Duodenal mucosa (tissue), 2 donors: ENCODE measurements around the gene PLCB4.

Source experiments
- H3K27ac ChIP-seq: one replicate; pipeline ENCODE4 v1.7.0; 2013; ENCODE audit warnings: low read depth, low read length
- H3K27me3 ChIP-seq, 2 donors: one replicate each; pipeline ENCODE4 v1.7.0; 2013; ENCODE audit warnings: low read length in 2 of 2, control low read depth in 1 of 2; ENCODE audit not compliant: insufficient read depth in 2 of 2, control insufficient read depth in 1 of 2
- H3K36me3 ChIP-seq, 2 donors: one replicate each; pipeline ENCODE4 v1.7.0; 2013; ENCODE audit warnings: low read length in 2 of 2, control low read depth in 1 of 2; ENCODE audit not compliant: insufficient read depth in 2 of 2, control insufficient read depth in 1 of 2
- H3K4me1 ChIP-seq, 2 donors: one replicate each; pipeline ENCODE4 v1.7.0; 2013; ENCODE audit warnings: low read length in 2 of 2, control low read depth in 1 of 2; ENCODE audit not compliant: insufficient read depth in 2 of 2, control insufficient read depth in 1 of 2
- H3K4me3 ChIP-seq, 2 donors: one replicate each; pipeline ENCODE4 v1.7.0; 2013; ENCODE audit warnings: low read length in 2 of 2, low read depth in 1 of 2
- H3K9ac ChIP-seq, 2 donors: one replicate each; pipeline ENCODE4 v1.7.0; 2013; ENCODE audit warnings: low read length in 2 of 2, low read depth in 1 of 2
- H3K9me3 ChIP-seq, 2 donors: one replicate each; pipeline ENCODE4 v1.7.0; 2013; ENCODE audit warnings: low read length in 2 of 2, control low read depth in 1 of 2; ENCODE audit not compliant: control insufficient read depth in 1 of 2

Gene PLCB4

GRCh38 chr20:9507544-9508239 lies 438.8 kb downstream of the PLCB4 start:
- Histone ChIP-seq H3K27ac (no peak overlapping the region), H3K4me3 (no peak overlapping the region), H3K36me3 (no peaks in the 10 kb centered on the region), H3K9me3 (no peaks in the 10 kb centered on the region), H3K9ac (no peak overlapping the region), H3K27me3 (peaks cover 35 to 43% of the 10 kb centered on the region in 2 donors), H3K4me1 (no peaks in the 10 kb centered on the region)

DNA sequence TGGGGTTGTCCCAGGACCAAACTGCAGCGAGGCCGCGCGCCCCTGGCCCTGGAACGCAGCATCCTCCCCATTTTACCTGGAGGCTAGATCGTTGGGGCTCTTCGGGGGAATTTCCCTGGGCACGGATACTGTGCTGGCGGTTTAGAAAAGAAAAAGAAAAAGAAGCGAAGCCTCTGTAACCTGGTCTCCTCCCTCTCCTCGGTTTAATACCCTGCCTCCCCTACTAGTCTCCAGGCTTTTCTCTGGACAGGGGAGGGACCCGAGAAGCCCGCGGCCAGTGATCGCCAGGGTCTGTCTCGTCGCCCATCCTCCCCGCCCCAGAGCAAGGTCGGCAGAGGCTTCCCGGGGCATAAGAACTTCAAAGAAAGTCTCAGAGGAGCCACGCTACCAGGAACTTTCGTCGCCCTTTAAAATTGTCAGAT lies 439.4 kb downstream of the PLCB4 start:
- H3K4me3 ChIP-seq, result no peak overlapping the region
- H3K27ac ChIP-seq, result no peak overlapping the region

GRCh38 chr20:9508696-9509178 lies 439.9 kb downstream of the PLCB4 start:
- Histone ChIP-seq H3K4me3 (no peak overlapping the region), H3K9ac (no peak overlapping the region), H3K27me3 (peaks cover 35 to 43% of the 10 kb centered on the region in 2 donors), H3K36me3 (no peaks in the 10 kb centered on the region), H3K27ac (no peak overlapping the region), H3K9me3 (no peaks in the 10 kb centered on the region), H3K4me1 (no peaks in the 10 kb centered on the region)

More for the DNA sequence above, 439.4 kb downstream of the PLCB4 start:
- H3K4me1 ChIP-seq, result no peaks in the 10 kb centered on the region
- no peaks in the 10 kb centered on the region for H3K9me3 ChIP-seq
- peaks cover 35 to 43% of the 10 kb centered on the region in 2 donors for H3K27me3 ChIP-seq
- no peaks in the 10 kb centered on the region for H3K36me3 ChIP-seq
- no peak overlapping the region for H3K9ac ChIP-seq

DNA sequence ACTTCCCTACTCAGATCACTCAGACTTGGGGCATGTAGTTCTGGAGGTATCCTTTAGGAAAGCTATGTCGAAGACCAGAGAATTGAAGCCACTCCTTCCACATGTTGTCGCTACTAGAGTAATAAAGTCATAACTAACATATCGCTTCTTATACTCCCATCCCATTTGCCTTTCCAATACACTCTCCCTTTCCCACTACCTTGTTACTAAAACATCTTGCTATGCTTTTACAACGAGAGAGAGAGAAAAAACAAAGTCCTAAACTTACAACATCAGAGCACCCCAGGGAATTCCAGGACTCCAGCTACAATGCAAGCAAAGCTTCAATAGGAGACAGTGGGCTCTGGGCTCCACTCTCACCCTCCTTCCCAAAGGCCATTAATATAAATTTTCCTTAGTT lies 440.4 kb downstream of the PLCB4 start:
- Histone ChIP-seq H3K9ac (no peak overlapping the region), H3K4me1 (no peaks in the 10 kb centered on the region), H3K27me3 (peaks cover 35 to 48% of the 10 kb centered on the region in 2 donors), H3K36me3 (no peaks in the 10 kb centered on the region), H3K27ac (no peak overlapping the region), H3K9me3 (no peaks in the 10 kb centered on the region), H3K4me3 (no peak overlapping the region)

- Histone ChIP-seq H3K9ac (no peak overlapping the region), H3K27ac (no peak overlapping the region), H3K9me3 (no peaks in the 10 kb centered on the region), H3K4me1 (no peaks in the 10 kb centered on the region), H3K27me3 (peaks cover 36 to 50% of the 10 kb centered on the region in 2 donors), H3K36me3 (no peaks in the 10 kb centered on the region), H3K4me3 (no peak overlapping the region)
These were observed 442.0 kb downstream of the PLCB4 start for GRCh38 chr20:9510911-9511310.

- no peaks in the 10 kb centered on the region for H3K4me1 ChIP-seq
- no peak overlapping the region for H3K4me3 ChIP-seq
- peaks cover 21 to 32% of the 10 kb centered on the region in 2 donors for H3K27me3 ChIP-seq
- no peaks in the 10 kb centered on the region for H3K36me3 ChIP-seq
- H3K9ac ChIP-seq, result no peak overlapping the region
- H3K9me3 ChIP-seq, result no peaks in the 10 kb centered on the region
- no peak overlapping the region for H3K27ac ChIP-seq
These were observed 445.2 kb downstream of the PLCB4 start for GRCh38 chr20:9514072-9514460.

- H3K4me3 ChIP-seq, result peak within 1 kb of the TSS; percentile 21 to 22
- peaks cover 17 to 27% of the 10 kb centered on the region in 2 donors for H3K27me3 ChIP-seq
- H3K9ac ChIP-seq, result no peak within 1 kb of the TSS
- no peak within 1 kb of the TSS for H3K27ac ChIP-seq
- no peaks in the 10 kb centered on the region for H3K4me1 ChIP-seq
- H3K9me3 ChIP-seq, result no peaks in the 10 kb centered on the region
- no peaks in the 10 kb centered on the region for H3K36me3 ChIP-seq
These were observed 445.8 kb downstream of the PLCB4 start, which contains the start of gene LAMP5 for GRCh38 chr20:9514461-9515213. TSS of gene LAMP5 (plus strand) at chr20:9514590. CDS start at chr20:9514853, 263 bp downstream.

GRCh38 chr20:9515214-9515585 lies 446.3 kb downstream of the PLCB4 start:
- peaks cover 17 to 27% of the 10 kb centered on the region in 2 donors for H3K27me3 ChIP-seq
- no peaks in the 10 kb centered on the region for H3K9me3 ChIP-seq
- H3K27ac ChIP-seq, result no peak overlapping the region
- no peaks in the 10 kb centered on the region for H3K4me1 ChIP-seq
- H3K36me3 ChIP-seq, result no peaks in the 10 kb centered on the region
- no peak overlapping the region for H3K9ac ChIP-seq
- peak overlapping the region in 1 of 2 donors; percentile 22 for H3K4me3 ChIP-seq

GRCh38 chr20:9515741-9516233 lies 446.9 kb downstream of the PLCB4 start:
- H3K9me3 ChIP-seq, result no peaks in the 10 kb centered on the region
- H3K36me3 ChIP-seq, result no peaks in the 10 kb centered on the region
- peaks cover 15 to 31% of the 10 kb centered on the region in 2 donors for H3K27me3 ChIP-seq
- H3K4me1 ChIP-seq, result no peaks in the 10 kb centered on the region
- H3K9ac ChIP-seq, result no peak overlapping the region
- H3K27ac ChIP-seq, result no peak overlapping the region
- peak overlapping the region; percentile 53 to 55 for H3K4me3 ChIP-seq

- H3K27ac ChIP-seq, result no peak overlapping the region
- no peaks in the 10 kb centered on the region for H3K9me3 ChIP-seq
- H3K27me3 ChIP-seq, result peaks cover 15 to 29% of the 10 kb centered on the region in 2 donors
- no peaks in the 10 kb centered on the region for H3K4me1 ChIP-seq
- peak overlapping the region; percentile 53 to 55 for H3K4me3 ChIP-seq
- H3K36me3 ChIP-seq, result no peaks in the 10 kb centered on the region
- no peak overlapping the region for H3K9ac ChIP-seq
These were observed 447.5 kb downstream of the PLCB4 start for GRCh38 chr20:9516234-9516871.
